Measurements from ENCODE around the gene CFAP46. TPM values are rescaled to one million over a fixed set of nuclear protein-coding genes. Genes with fewer than 3 reads are reported as not detected.

The CFAP46 gene
- 0.21 TPM in 1 of 2 replicates, not detected in the other for total RNA-seq (2014; rRNA removed; shearing (Covaris generic))

DNA sequence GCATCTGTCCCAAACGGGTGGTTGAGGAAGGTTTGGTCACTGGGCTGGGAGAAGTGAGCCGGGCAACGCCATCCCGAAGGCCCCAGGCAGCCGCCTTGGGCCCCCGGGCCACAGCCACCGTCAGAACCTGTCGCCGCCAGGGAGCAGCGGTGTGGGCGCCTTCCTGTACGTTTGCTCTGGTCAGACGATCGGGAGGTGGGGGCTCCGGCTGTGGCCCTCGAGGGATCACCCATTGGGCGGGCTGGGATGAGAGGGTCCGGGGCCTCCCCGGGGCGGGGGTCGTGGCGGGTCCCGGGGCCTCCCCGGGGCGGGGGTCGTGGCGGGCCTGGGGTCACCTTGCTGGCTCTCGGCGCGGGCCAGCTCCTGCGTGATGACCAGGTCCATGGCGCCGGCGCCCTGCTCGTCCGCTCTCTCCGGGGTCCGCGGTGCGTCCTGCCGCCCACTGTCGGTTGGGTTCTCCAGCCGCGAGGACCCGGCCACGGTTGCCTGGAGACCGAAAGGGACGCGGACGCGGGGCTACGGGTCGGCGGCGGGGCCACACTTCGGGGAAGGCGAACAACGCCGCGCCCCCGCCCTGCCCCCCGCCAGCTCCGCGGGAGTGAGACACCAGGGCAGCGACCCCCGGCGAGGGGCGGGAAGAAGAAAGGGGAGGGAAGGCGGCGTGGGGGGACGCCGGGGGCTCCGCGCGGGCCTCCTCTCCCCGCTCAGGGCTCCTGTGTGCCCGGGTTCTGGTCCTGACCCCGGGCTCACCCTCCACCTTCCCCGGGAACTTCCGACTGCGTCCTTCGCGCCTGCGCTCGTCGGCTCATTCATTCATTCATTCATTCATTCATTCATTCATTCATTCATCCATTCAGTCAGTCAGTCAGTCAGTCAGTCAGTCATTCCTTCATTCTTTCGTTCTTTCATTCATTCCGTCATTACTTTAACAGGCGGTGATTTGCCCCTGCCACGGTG lies at the start of gene CFAP46:
Gene CFAP46 (minus strand): TSS at position 470 of the 957 bp plus-strand sequence. CDS start 86 bp downstream, at position 384.
- peak within 1 kb of the TSS; percentile 33 for H3K4me3 ChIP-seq
- peaks cover 15% of the 10 kb centered on the region for H3K27me3 ChIP-seq (replicated peaks)
- H3K36me3 ChIP-seq, result no peaks in the 10 kb centered on the region
- DNase-seq (ENCODE audit: low read depth in 1 of 2, low spot score in 2 of 2), result peak in 1 of 2 experiments; percentile 61
- H3K27ac ChIP-seq, result no peak within 1 kb of the TSS
- H3K9me3 ChIP-seq (replicated peaks), result no peaks in the 10 kb centered on the region
- H3K4me1 ChIP-seq (replicated peaks), result no peaks in the 10 kb centered on the region; the same call in 1 of the 2 replicates

GRCh38 chr10:132991706-132992432 lies 49.5 kb upstream of the CFAP46 start:
- DNase-seq (ENCODE audit: low read depth in 1 of 2, low spot score in 2 of 2), result no peak
- H3K4me3 ChIP-seq, result no peak overlapping the region

DNA sequence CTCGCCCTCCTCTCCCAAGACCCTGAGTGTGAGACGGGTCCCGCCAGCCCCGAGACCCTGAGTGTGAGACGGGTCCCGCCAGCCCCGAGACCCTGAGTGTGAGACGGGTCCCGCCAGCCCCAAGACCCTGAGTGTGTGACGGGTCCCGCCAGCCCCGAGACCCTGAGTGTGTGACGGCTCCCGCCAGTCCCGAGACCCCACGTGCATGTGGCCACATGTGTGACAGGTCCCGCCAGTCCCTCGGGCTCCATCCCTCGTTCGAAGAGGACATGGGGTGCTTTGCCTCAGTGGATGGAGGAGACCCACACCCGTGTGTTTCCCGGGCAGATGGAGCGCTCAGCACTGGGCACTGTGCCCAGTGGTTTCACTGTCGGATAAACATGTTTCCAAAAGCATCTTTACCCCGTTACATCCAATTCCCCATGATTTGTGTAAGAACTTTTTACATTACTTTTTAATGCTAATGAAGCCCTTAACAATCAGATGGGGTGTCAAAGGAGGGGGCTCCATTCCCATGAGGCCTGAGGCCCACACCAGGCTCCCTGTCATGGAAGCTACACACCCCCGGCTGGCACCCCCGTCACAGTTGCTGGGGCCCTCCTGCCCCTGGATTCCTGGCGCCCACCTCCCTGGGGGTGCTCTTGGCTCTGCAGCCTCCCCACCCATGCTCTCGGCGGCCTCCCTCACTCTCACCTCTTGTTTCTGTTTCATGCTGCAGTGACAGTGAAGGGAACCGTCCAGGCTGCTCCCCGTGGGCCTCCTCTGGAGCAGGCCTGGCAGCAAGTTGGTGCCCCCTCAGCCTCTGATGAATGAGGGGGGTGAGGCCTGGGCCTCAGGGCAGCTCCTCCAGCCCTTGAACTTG lies 48.5 kb upstream of the CFAP46 start:
- peaks cover 11% of the 10 kb centered on the region for H3K4me1 ChIP-seq (replicated peaks)
- no peaks in the 10 kb centered on the region for H3K9me3 ChIP-seq (replicated peaks)
- no peaks in the 10 kb centered on the region for H3K27me3 ChIP-seq (replicated peaks)
- H3K27ac ChIP-seq, result no peak overlapping the region
- DNase-seq (ENCODE audit: low read depth in 1 of 2, low spot score in 2 of 2), result no peak
- H3K4me3 ChIP-seq, result no peak overlapping the region
- no peaks in the 10 kb centered on the region for H3K36me3 ChIP-seq

More at GRCh38 chr10:132991706-132992432, 49.5 kb upstream of the CFAP46 start:
- H3K36me3 ChIP-seq, result no peaks in the 10 kb centered on the region
- H3K9me3 ChIP-seq (replicated peaks), result no peaks in the 10 kb centered on the region
- peaks cover 11% of the 10 kb centered on the region for H3K4me1 ChIP-seq (replicated peaks)
- no peaks in the 10 kb centered on the region; the same call in 1 of the 2 replicates for H3K27me3 ChIP-seq (replicated peaks)
- no peak overlapping the region for H3K27ac ChIP-seq

GRCh38 chr10:132989476-132990415 lies 47.4 kb upstream of the CFAP46 start:
- Histone ChIP-seq H3K4me1 (replicated peaks) (peaks cover 11% of the 10 kb centered on the region), H3K27me3 (replicated peaks) (no peaks in the 10 kb centered on the region), H3K9me3 (replicated peaks) (no peaks in the 10 kb centered on the region), H3K4me3 (no peak overlapping the region), H3K36me3 (no peaks in the 10 kb centered on the region), H3K27ac (no peak overlapping the region)
- DNase-seq (ENCODE audit: low read depth in 1 of 2, low spot score in 2 of 2), result no peak

DNA sequence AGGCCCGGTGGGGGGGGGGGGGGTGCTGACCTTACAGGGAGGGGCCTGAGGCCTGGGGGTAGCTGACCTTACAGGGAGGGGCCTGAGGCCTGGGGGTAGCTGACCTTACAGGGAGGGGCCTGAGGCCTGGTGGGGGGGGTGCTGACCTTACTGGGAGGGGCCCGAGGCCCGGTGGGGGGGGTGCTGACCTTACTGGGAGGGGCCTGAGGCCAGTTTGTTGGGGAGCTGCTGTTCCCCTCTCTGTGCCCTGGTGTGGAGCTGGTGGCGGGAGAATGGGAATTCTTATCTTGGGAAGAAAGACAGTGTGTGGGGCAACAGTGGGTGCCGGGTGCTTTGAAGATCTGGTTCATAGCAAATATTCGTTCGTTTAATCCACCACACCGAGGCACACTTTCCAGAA lies 46.6 kb upstream of the CFAP46 start:
- no peaks in the 10 kb centered on the region for H3K36me3 ChIP-seq
- no peak overlapping the region for H3K4me3 ChIP-seq
- no peaks in the 10 kb centered on the region for H3K9me3 ChIP-seq (replicated peaks)
- DNase-seq (ENCODE audit: low read depth in 1 of 2, low spot score in 2 of 2), result no peak
- no peak overlapping the region for H3K27ac ChIP-seq
- peaks cover 11% of the 10 kb centered on the region for H3K4me1 ChIP-seq (replicated peaks)
- no peaks in the 10 kb centered on the region for H3K27me3 ChIP-seq (replicated peaks)

DNA sequence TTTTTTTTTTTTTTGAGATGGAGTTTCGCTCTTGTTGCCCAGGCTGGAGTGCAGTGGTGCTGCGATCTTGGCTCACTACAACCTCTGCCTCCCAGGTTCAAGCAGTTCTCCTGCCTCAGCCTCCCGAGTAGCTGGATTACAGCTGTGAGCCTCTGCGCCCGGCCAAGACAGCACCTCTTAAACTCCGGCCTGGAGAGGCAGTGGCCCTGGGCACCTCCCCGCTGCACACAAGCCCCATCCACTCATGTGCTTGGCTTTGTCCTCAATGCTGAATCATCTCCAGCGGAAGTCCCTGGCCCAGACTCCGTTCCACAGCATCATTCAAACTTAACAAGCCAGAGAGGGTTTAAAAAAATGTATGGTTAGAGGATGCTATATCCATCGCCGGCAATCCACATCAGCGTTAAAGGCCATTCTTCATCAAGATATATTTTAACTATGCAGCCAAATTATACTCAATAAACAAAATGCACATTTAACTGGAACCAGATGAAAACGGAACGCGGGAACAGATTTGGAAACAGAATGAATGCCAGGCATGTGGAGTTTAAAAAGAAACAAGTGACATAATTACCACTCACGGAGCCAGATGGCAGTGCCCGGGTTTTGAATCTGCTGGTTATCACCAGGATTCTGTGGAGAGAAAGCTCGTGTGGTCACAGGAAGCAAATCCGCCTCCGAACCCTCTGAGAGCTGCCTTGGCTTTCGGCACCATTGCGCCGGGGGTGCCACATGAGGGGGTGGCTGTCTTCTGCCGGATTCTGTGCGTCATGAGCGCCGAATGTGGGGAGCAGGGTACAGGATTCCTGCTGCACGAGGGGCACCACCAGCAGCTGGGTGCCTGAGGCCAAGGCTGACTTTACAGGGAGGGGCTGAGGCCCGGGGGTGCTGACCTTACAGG lies 45.6 kb upstream of the CFAP46 start:
- DNase-seq (ENCODE audit: low read depth in 1 of 2, low spot score in 2 of 2), result peak; percentile 63 to 82

DNA sequence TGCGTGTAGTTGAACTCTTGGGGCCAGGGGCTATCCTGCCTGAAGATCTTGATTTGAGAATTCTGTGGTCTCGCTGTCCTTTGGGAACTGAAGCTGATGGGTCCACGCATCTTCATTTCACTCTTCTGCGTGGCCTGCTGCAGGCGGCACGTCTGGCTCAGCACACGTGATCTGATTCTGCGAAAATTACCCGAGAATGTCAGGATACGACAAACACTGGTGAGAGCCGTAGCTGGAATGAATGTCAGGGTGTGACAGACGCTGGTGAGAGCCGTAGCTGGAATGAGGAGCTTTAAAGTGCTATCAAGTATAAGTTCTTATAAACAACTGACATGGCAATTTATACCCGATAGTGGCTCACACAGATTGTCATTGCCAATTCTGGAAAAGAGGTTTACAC lies 44.6 kb upstream of the CFAP46 start:
- no peak for DNase-seq (ENCODE audit: low read depth in 1 of 2, low spot score in 2 of 2)
- no peak overlapping the region for H3K27ac ChIP-seq
- no peaks in the 10 kb centered on the region for H3K9me3 ChIP-seq (replicated peaks)
- no peaks in the 10 kb centered on the region for H3K27me3 ChIP-seq (replicated peaks)
- no peak overlapping the region for H3K4me3 ChIP-seq
- H3K36me3 ChIP-seq, result no peaks in the 10 kb centered on the region
- peaks cover 11% of the 10 kb centered on the region for H3K4me1 ChIP-seq (replicated peaks)

More for the DNA sequence above, 45.6 kb upstream of the CFAP46 start:
- Histone ChIP-seq H3K9me3 (replicated peaks) (no peaks in the 10 kb centered on the region), H3K4me3 (peak overlapping the region; percentile 24), H3K36me3 (no peaks in the 10 kb centered on the region), H3K27ac (no peak overlapping the region; the same call in 1 of the 2 replicates), H3K27me3 (replicated peaks) (no peaks in the 10 kb centered on the region), H3K4me1 (replicated peaks) (peaks cover 11% of the 10 kb centered on the region)

DNA sequence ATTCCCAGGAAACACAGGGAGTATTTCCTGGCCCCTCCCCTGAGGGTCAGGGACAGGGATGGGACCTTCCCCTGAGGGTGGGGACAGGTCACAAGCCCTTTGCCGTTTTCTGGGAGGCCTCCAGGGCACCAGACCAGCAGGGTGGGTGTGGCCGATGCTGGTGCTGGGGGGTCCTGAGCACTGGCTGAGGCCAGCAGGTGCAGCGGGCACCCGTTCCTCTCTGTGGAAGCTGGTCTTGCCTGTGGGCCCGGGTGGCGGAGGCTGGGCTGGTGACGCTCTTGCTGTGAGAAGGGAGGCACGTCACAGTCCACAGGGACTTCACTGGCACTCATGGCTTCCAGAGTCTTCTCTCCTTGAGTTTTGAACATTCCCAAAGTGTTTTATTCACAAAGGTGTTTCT lies 44.2 kb upstream of the CFAP46 start:
- H3K4me1 ChIP-seq (replicated peaks), result peaks cover 11% of the 10 kb centered on the region
- no peaks in the 10 kb centered on the region for H3K27me3 ChIP-seq (replicated peaks)
- no peak overlapping the region for H3K4me3 ChIP-seq
- H3K27ac ChIP-seq, result no peak overlapping the region
- no peaks in the 10 kb centered on the region for H3K36me3 ChIP-seq
- DNase-seq (ENCODE audit: low read depth in 1 of 2, low spot score in 2 of 2), result no peak
- H3K9me3 ChIP-seq (replicated peaks), result no peaks in the 10 kb centered on the region

- no peaks in the 10 kb centered on the region for H3K27me3 ChIP-seq (replicated peaks)
- peaks cover 11% of the 10 kb centered on the region for H3K4me1 ChIP-seq (replicated peaks)
- H3K4me3 ChIP-seq, result no peak overlapping the region
- no peaks in the 10 kb centered on the region for H3K9me3 ChIP-seq (replicated peaks)
- DNase-seq (ENCODE audit: low read depth in 1 of 2, low spot score in 2 of 2), result no peak
- H3K27ac ChIP-seq, result no peak overlapping the region
- H3K36me3 ChIP-seq, result no peaks in the 10 kb centered on the region
Measured at GRCh38 chr10:132986076-132986475, 43.7 kb upstream of the CFAP46 start.

GRCh38 chr10:132985546-132985900 lies 43.2 kb upstream of the CFAP46 start:
- Histone ChIP-seq H3K27ac (no peak overlapping the region), H3K4me1 (replicated peaks) (peaks cover 11% of the 10 kb centered on the region), H3K36me3 (no peaks in the 10 kb centered on the region), H3K4me3 (no peak overlapping the region), H3K27me3 (replicated peaks) (no peaks in the 10 kb centered on the region), H3K9me3 (replicated peaks) (no peaks in the 10 kb centered on the region)
- no peak for DNase-seq (ENCODE audit: low read depth in 1 of 2, low spot score in 2 of 2)

DNA sequence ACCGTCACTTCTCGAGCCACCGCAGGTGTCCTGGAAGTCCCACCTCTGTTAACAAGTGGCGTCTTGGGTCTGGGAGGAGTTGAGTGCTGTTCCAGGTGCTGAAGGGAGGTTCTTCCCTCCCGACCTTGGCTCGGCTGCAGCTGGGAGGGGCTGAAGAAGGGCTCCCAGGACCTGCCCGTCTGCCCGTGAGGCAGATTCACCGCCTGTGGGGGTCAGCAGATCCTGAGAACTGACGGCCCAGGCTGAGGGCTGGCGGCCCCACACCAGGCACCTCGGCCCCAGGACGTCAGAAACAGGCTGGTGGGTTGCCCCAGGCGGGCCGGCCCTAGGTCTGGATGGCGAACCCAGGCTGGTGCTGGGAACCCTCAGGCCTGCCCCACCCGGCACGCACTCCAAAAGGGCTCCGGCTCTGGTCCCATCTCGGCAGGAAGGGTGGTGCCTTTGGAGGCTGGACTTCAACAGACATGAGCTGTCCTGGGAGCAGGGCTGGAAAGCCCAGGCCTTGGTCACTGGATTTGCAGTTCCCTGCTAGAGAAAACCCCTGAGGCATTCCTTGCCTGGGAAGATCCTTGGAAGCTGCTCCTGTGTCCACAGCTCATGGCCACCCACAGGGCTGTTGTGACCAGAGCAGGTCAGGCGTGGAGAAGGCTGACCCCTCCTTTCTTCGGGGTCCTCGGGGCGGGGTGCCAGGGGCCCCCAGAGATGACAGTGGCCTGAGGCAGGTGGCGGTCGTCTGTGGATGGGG lies 42.6 kb upstream of the CFAP46 start:
- Histone ChIP-seq H3K9me3 (replicated peaks) (no peaks in the 10 kb centered on the region), H3K4me1 (replicated peaks) (peaks cover 11% of the 10 kb centered on the region), H3K27me3 (replicated peaks) (no peaks in the 10 kb centered on the region), H3K36me3 (no peaks in the 10 kb centered on the region), H3K4me3 (no peak overlapping the region), H3K27ac (no peak overlapping the region)
- DNase-seq (ENCODE audit: low read depth in 1 of 2, low spot score in 2 of 2), result no peak
